ENCODE data around the gene MYMK.
A peak's percentile ranks its signal among the peaks of the same experiment; 100 is the strongest.

Gene MYMK

GRCh38 chr9:133476941-133477340 lies 47.8 kb downstream of the MYMK start:
- no peak overlapping the region for H4K91ac ChIP-seq (ENCODE audit: low read depth, low read length)
- H3K18ac ChIP-seq (ENCODE audit: low read length) = no peak overlapping the region
- no peak overlapping the region for H4K12ac ChIP-seq (ENCODE audit: low read depth, low read length)
- DNase-seq = no peak
- no peak overlapping the region for H3K14ac ChIP-seq (ENCODE audit: low read length)
- no peak overlapping the region for H2AK5ac ChIP-seq (ENCODE audit: low read length)
- H4K8ac ChIP-seq (ENCODE audit: low read depth, low read length) = no peak overlapping the region
- H3K27ac ChIP-seq (ENCODE audit: low read depth, low read length) = no peak overlapping the region
- no peak overlapping the region for H3K4ac ChIP-seq (ENCODE audit: low read depth, low read length)
- no peaks in the 10 kb centered on the region for H3K79me2 ChIP-seq (ENCODE audit: control insufficient read depth, insufficient read depth, low read length, poor library complexity)
- no peak overlapping the region for H3K4me2 ChIP-seq (ENCODE audit: low read length)
- H2BK120ac ChIP-seq (ENCODE audit: insufficient read depth, low read length, poor library complexity) = no peak overlapping the region
- no peak overlapping the region for H2BK12ac ChIP-seq (ENCODE audit: low read length)
- H3K27me3 ChIP-seq (ENCODE audit: insufficient read depth, low read length) = no peaks in the 10 kb centered on the region
- H3K9me3 ChIP-seq (ENCODE audit: insufficient read depth, low read depth, low read length) = no peaks in the 10 kb centered on the region
- peaks cover 4% of the 10 kb centered on the region for H3K79me1 ChIP-seq (ENCODE audit: low read length)
- peaks cover 11 to 12% of the 10 kb centered on the region in 2 experiments for H3K4me1 ChIP-seq (ENCODE audit: control insufficient read depth in 1 of 2, insufficient read depth in 2 of 2, low read length in 2 of 2)
- peaks cover 26 to 27% of the 10 kb centered on the region in 2 experiments for H3K36me3 ChIP-seq (ENCODE audit: control insufficient read depth in 1 of 2, insufficient read depth in 2 of 2, low read length in 2 of 2)
- no peak overlapping the region for H3K23ac ChIP-seq (ENCODE audit: low read length)
- no CpG with 5 or more reads among the region's 21 CpGs for WGBS (ENCODE audit: extremely low coverage, insufficient coverage, insufficient read length)
- no peak overlapping the region for H3K4me3 ChIP-seq (ENCODE audit: low read depth, low read length)
- no peak overlapping the region for H3K9ac ChIP-seq (ENCODE audit: low read length)
- H2AFZ ChIP-seq (ENCODE audit: insufficient read depth, low read length, poor library complexity) = no peak overlapping the region
- H2BK5ac ChIP-seq (ENCODE audit: low read depth, low read length, poor library complexity) = no peak overlapping the region

- Histone ChIP-seq H3K79me1 (ENCODE audit: low read length) (peaks cover 4% of the 10 kb centered on the region), H4K8ac (ENCODE audit: low read depth, low read length) (no peak overlapping the region), H3K79me2 (ENCODE audit: control insufficient read depth, insufficient read depth, low read length, poor library complexity) (no peaks in the 10 kb centered on the region), H3K36me3 (ENCODE audit: control insufficient read depth in 1 of 2, insufficient read depth in 2 of 2, low read length in 2 of 2) (peaks cover 30 to 31% of the 10 kb centered on the region in 2 experiments), H3K14ac (ENCODE audit: low read length) (no peak overlapping the region), H3K27me3 (ENCODE audit: insufficient read depth, low read length) (no peaks in the 10 kb centered on the region), H4K91ac (ENCODE audit: low read depth, low read length) (no peak overlapping the region), H2AK5ac (ENCODE audit: low read length) (no peak overlapping the region), H4K12ac (ENCODE audit: low read depth, low read length) (no peak overlapping the region), H2AFZ (ENCODE audit: insufficient read depth, low read length, poor library complexity) (no peak overlapping the region), H2BK120ac (ENCODE audit: insufficient read depth, low read length, poor library complexity) (no peak overlapping the region), H2BK5ac (ENCODE audit: low read depth, low read length, poor library complexity) (no peak overlapping the region), H3K23ac (ENCODE audit: low read length) (no peak overlapping the region), H3K18ac (ENCODE audit: low read length) (no peak overlapping the region), H3K4me1 (ENCODE audit: control insufficient read depth in 1 of 2, insufficient read depth in 2 of 2, low read length in 2 of 2) (peaks cover 11 to 12% of the 10 kb centered on the region in 2 experiments), H3K4ac (ENCODE audit: low read depth, low read length) (no peak overlapping the region), H2BK12ac (ENCODE audit: low read length) (no peak overlapping the region), H3K9me3 (ENCODE audit: insufficient read depth, low read depth, low read length) (no peaks in the 10 kb centered on the region), H3K4me3 (ENCODE audit: low read depth, low read length) (no peak overlapping the region), H3K9ac (ENCODE audit: low read length) (no peak overlapping the region), H3K4me2 (ENCODE audit: low read length) (no peak overlapping the region), H3K27ac (ENCODE audit: low read depth, low read length) (no peak overlapping the region)
- peak; percentile 29 to 63 for DNase-seq
- WGBS (ENCODE audit: extremely low coverage, insufficient coverage, insufficient read length) = no CpG with 5 or more reads among the region's 27 CpGs
Measured at GRCh38 chr9:133476036-133476931, 48.5 kb downstream of the MYMK start.

- Histone ChIP-seq H2BK12ac (ENCODE audit: low read length) (no peak overlapping the region), H3K27ac (ENCODE audit: low read depth, low read length) (no peak overlapping the region), H2AFZ (ENCODE audit: insufficient read depth, low read length, poor library complexity) (no peak overlapping the region), H3K4me1 (ENCODE audit: control insufficient read depth in 1 of 2, insufficient read depth in 2 of 2, low read length in 2 of 2) (peaks cover 11 to 12% of the 10 kb centered on the region in 2 experiments), H3K23ac (ENCODE audit: low read length) (no peak overlapping the region), H3K79me2 (ENCODE audit: control insufficient read depth, insufficient read depth, low read length, poor library complexity) (no peaks in the 10 kb centered on the region), H4K8ac (ENCODE audit: low read depth, low read length) (no peak overlapping the region), H3K4ac (ENCODE audit: low read depth, low read length) (no peak overlapping the region), H3K14ac (ENCODE audit: low read length) (no peak overlapping the region), H4K12ac (ENCODE audit: low read depth, low read length) (no peak overlapping the region), H2BK120ac (ENCODE audit: insufficient read depth, low read length, poor library complexity) (no peak overlapping the region), H3K9me3 (ENCODE audit: insufficient read depth, low read depth, low read length) (no peaks in the 10 kb centered on the region), H3K79me1 (ENCODE audit: low read length) (peaks cover 4% of the 10 kb centered on the region), H3K4me3 (ENCODE audit: low read depth, low read length) (no peak overlapping the region), H2BK5ac (ENCODE audit: low read depth, low read length, poor library complexity) (no peak overlapping the region), H3K4me2 (ENCODE audit: low read length) (no peak overlapping the region), H2AK5ac (ENCODE audit: low read length) (no peak overlapping the region), H3K9ac (ENCODE audit: low read length) (no peak overlapping the region), H3K27me3 (ENCODE audit: insufficient read depth, low read length) (no peaks in the 10 kb centered on the region), H3K36me3 (ENCODE audit: control insufficient read depth in 1 of 2, insufficient read depth in 2 of 2, low read length in 2 of 2) (peaks cover 30 to 31% of the 10 kb centered on the region in 2 experiments), H4K91ac (ENCODE audit: low read depth, low read length) (no peak overlapping the region), H3K18ac (ENCODE audit: low read length) (no peak overlapping the region)
- WGBS (ENCODE audit: extremely low coverage, insufficient coverage, insufficient read length) = no CpG with 5 or more reads among the region's 27 CpGs
- no peak for DNase-seq
Measured at GRCh38 chr9:133475292-133476012, 49.3 kb downstream of the MYMK start.

GRCh38 chr9:133474853-133475252 lies 49.9 kb downstream of the MYMK start:
- WGBS (ENCODE audit: extremely low coverage, insufficient coverage, insufficient read length) = no CpG with 5 or more reads among the region's 20 CpGs
- H3K4me2 ChIP-seq (ENCODE audit: low read length) = no peak overlapping the region

More at GRCh38 chr9:133474853-133475252, 49.9 kb downstream of the MYMK start:
- no peak overlapping the region for H2BK120ac ChIP-seq (ENCODE audit: insufficient read depth, low read length, poor library complexity)
- H3K79me2 ChIP-seq (ENCODE audit: control insufficient read depth, insufficient read depth, low read length, poor library complexity) = no peaks in the 10 kb centered on the region
- no peak overlapping the region for H3K23ac ChIP-seq (ENCODE audit: low read length)
- H3K4me3 ChIP-seq (ENCODE audit: low read depth, low read length) = no peak overlapping the region
- peaks cover 4% of the 10 kb centered on the region for H3K79me1 ChIP-seq (ENCODE audit: low read length)
- no peak for DNase-seq
- no peak overlapping the region for H3K4ac ChIP-seq (ENCODE audit: low read depth, low read length)
- no peak overlapping the region for H4K8ac ChIP-seq (ENCODE audit: low read depth, low read length)
- H3K27me3 ChIP-seq (ENCODE audit: insufficient read depth, low read length) = no peaks in the 10 kb centered on the region
- no peak overlapping the region for H2AK5ac ChIP-seq (ENCODE audit: low read length)
- H3K18ac ChIP-seq (ENCODE audit: low read length) = no peak overlapping the region
- H2AFZ ChIP-seq (ENCODE audit: insufficient read depth, low read length, poor library complexity) = no peak overlapping the region
- H3K36me3 ChIP-seq (ENCODE audit: control insufficient read depth in 1 of 2, insufficient read depth in 2 of 2, low read length in 2 of 2) = peaks cover 30 to 31% of the 10 kb centered on the region in 2 experiments
- no peak overlapping the region for H2BK12ac ChIP-seq (ENCODE audit: low read length)
- no peak overlapping the region for H3K9ac ChIP-seq (ENCODE audit: low read length)
- H4K12ac ChIP-seq (ENCODE audit: low read depth, low read length) = no peak overlapping the region
- H3K9me3 ChIP-seq (ENCODE audit: insufficient read depth, low read depth, low read length) = no peaks in the 10 kb centered on the region
- no peak overlapping the region for H2BK5ac ChIP-seq (ENCODE audit: low read depth, low read length, poor library complexity)
- no peak overlapping the region for H4K91ac ChIP-seq (ENCODE audit: low read depth, low read length)
- H3K14ac ChIP-seq (ENCODE audit: low read length) = no peak overlapping the region
- H3K4me1 ChIP-seq (ENCODE audit: control insufficient read depth in 1 of 2, insufficient read depth in 2 of 2, low read length in 2 of 2) = peaks cover 11 to 12% of the 10 kb centered on the region in 2 experiments
- no peak overlapping the region for H3K27ac ChIP-seq (ENCODE audit: low read depth, low read length)
